ENCODE results near the gene FAM237A.
A peak's percentile ranks its signal among the peaks of the same experiment; 100 is the strongest.

Gene FAM237A

DNA sequence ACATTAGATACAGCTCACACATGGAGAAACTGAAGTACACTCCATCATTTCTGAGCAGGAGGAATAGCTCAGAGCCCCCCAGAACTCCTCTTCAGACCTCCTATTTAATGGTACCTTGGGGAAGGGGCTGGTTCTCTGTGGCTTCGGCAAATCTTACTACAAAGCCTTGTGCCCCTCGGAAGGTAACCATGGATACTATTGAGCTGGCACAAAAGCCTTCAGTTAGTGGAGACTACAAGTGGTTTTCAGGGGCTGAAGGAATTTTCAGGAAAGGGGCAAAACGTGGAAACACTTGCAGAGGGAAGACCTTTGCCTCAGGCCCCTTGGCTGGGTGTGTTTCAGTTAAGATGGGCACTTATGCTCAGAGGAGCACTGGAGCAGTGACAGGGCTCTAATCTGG, 1.1 kb upstream of the FAM237A start:
- Mint-ChIP-seq H3K27ac (no peak overlapping the region), H3K27me3 (peaks cover 23% of the 10 kb centered on the region), H3K4me1 (ENCODE audit: low read depth) (no peaks in the 10 kb centered on the region), H3K9me3 (no peaks in the 10 kb centered on the region), H3K4me3 (no peak overlapping the region), H3K36me3 (ENCODE audit: low read depth) (no peaks in the 10 kb centered on the region)

DNA sequence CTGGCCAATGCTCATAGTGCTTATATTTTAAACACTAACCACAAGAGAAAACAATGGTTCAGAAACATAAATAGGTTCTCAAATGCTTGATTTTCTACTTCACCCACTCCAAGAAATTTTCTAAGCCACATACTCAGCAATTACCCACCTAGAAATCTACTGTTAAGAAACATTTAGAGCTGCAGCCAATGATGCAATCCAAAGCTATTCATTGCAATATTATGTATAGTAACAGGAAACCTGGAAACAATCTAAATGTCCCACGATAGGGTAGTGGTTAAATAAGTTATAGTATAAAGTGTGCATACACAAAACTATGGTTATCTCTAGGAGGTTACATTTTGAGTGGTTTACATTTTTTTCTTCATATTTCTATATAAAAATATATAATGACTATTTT, 5.7 kb downstream of the FAM237A start:
- Mint-ChIP-seq H3K36me3 (ENCODE audit: low read depth) (no peaks in the 10 kb centered on the region), H3K4me3 (no peak overlapping the region), H3K27me3 (peaks cover 19% of the 10 kb centered on the region), H3K27ac (no peak overlapping the region), H3K9me3 (no peaks in the 10 kb centered on the region), H3K4me1 (ENCODE audit: low read depth) (no peaks in the 10 kb centered on the region)

DNA sequence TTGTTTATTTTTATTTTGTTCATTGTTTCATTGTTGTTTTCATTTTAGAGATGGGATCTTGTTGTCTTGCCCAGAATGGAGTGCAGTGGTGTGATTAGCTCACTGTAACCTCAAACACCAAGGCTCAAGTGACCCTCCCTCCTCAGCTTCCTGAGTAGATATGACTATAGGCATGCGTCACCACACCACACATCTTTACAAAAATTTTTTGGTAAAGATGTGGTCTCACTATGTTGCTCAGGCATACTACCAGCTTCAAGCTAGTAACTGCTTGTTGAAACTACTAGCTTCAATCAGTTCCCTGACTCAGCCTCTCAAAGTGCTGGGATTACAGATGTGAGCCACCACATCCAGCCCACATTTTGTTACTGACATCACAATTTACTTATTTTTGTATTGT, 14.8 kb downstream of the FAM237A start:
- peaks cover 8% of the 10 kb centered on the region for H3K9me3 Mint-ChIP-seq
- H3K4me1 Mint-ChIP-seq (ENCODE audit: low read depth) = no peaks in the 10 kb centered on the region
- H3K27me3 Mint-ChIP-seq = peaks cover 14% of the 10 kb centered on the region
- H3K27ac Mint-ChIP-seq = no peak overlapping the region
- H3K36me3 Mint-ChIP-seq (ENCODE audit: low read depth) = no peaks in the 10 kb centered on the region
- H3K4me3 Mint-ChIP-seq = no peak overlapping the region

DNA sequence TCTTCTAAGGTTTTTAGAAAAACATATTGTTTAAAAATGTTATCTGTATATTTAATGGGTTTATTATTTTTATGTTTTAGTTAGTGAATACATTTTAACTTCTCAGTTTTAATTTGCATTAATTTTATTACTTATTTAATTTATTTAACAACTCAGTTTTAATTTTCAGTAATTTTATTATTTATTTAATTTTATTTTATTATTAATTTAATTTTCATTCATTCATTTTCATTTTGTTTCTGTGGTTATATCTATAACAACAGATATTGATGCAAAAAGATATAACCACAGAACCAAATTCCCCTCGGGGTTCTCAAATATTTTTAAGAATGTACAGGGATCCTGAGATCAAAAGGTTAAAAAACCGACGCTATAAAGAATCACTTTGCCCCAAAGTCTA, 23.0 kb downstream of the FAM237A start:
- H3K27ac Mint-ChIP-seq = no peak overlapping the region
- H3K36me3 Mint-ChIP-seq (ENCODE audit: low read depth) = no peaks in the 10 kb centered on the region
- H3K4me1 Mint-ChIP-seq (ENCODE audit: low read depth) = no peaks in the 10 kb centered on the region
- no peak overlapping the region for H3K4me3 Mint-ChIP-seq
- peaks cover 21% of the 10 kb centered on the region for H3K27me3 Mint-ChIP-seq
- no peaks in the 10 kb centered on the region for H3K9me3 Mint-ChIP-seq

GRCh38 chr2:206670531-206671319, 28.4 kb downstream of the FAM237A start:
- H3K27ac Mint-ChIP-seq = no peak overlapping the region
- H3K4me3 Mint-ChIP-seq = no peak overlapping the region
- no peaks in the 10 kb centered on the region for H3K4me1 Mint-ChIP-seq (ENCODE audit: low read depth)
- peaks cover 24% of the 10 kb centered on the region for H3K27me3 Mint-ChIP-seq
- no peaks in the 10 kb centered on the region for H3K9me3 Mint-ChIP-seq
- no peaks in the 10 kb centered on the region for H3K36me3 Mint-ChIP-seq (ENCODE audit: low read depth)

DNA sequence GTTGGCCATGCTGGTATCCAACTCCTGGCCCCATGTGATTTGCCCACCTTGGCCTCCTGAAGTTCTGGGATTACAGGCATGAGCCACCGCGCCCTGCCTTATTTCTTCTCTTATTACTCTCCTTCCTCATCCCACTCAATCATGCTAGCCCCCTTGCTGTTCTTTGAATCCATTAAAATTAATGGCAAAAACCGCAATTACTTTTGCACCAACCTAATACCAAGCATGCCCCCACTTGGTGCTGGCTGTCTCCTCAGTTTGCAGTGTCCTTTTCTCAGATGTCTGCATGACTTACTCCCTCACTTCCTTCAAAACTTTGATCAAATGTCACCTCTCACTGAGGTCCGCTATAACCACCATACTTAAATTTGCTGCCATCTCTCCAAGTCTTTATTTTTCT, 41.3 kb downstream of the FAM237A start:
- Mint-ChIP-seq H3K36me3 (ENCODE audit: low read depth) (no peaks in the 10 kb centered on the region), H3K4me1 (ENCODE audit: low read depth) (no peaks in the 10 kb centered on the region), H3K27me3 (peaks cover 29% of the 10 kb centered on the region), H3K4me3 (no peak overlapping the region), H3K27ac (no peak overlapping the region), H3K9me3 (no peaks in the 10 kb centered on the region)

- Mint-ChIP-seq H3K4me1 (ENCODE audit: low read depth) (peaks cover 4% of the 10 kb centered on the region), H3K27me3 (peaks cover 8% of the 10 kb centered on the region), H3K4me3 (no peak overlapping the region), H3K36me3 (ENCODE audit: low read depth) (no peaks in the 10 kb centered on the region), H3K27ac (peak overlapping the region; percentile 65), H3K9me3 (no peaks in the 10 kb centered on the region)
Observed at GRCh38 chr2:206688453-206688852, 46.2 kb downstream of the FAM237A start.

- Mint-ChIP-seq H3K9me3 (no peaks in the 10 kb centered on the region), H3K4me1 (ENCODE audit: low read depth) (peaks cover 4% of the 10 kb centered on the region), H3K36me3 (ENCODE audit: low read depth) (no peaks in the 10 kb centered on the region), H3K4me3 (no peak overlapping the region), H3K27me3 (peaks cover 8% of the 10 kb centered on the region), H3K27ac (no peak overlapping the region)
Observed at GRCh38 chr2:206688990-206689389, 46.7 kb downstream of the FAM237A start.

DNA sequence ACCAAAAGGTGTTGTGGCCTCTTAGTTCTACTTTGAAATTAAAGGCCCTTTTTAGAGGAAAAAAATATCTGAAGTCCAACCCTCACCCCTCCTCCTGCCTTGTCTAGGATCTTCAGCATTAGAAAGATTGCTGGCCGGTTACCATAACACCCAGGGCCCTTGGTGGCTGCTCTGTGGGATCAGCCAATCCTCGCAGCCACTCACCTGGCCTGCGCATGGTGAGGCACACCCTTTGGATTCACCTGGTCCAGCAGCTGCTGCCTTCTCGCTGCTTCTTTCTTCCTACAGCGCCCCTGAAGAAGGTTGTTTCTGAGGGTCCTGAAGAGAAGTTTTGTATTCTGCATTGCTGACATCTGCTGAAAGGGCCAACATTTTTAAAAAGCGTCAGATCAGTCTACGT, 50.7 kb downstream of the FAM237A start:
- no peak overlapping the region for H3K4me3 Mint-ChIP-seq

DNA sequence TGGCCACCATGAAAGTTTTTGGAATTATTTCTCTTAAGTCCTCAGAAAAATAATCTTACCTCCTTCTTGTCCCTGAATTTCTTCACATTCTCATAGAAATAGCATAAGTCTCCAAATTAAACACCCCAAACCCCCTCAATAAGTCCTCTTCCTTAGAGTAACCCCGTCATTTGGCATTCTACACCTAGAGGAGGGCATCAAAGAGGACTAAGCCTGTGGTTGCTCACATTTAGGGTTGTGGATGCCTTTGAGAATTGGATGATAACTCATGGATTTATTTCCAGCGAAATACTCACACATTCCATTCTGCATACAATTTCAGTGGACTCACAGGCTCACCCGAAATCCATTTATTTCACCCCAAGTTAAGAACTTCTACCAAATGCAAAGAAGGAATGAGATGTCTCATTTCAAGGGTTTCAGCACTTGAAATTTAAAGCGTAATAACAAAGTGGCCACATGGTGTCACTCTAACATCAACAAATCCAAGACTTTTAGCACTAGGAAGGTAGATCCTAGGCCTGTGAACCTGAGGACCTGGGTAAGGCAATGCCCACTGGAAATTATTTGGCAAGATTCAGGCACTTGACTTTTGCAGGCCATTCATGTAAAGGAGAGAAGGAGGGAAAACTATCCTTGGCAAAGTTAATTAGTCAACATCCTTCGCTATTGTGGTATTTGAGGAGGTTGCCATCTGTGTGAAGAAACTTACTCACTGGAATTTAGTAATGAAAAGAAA, 51.3 kb downstream of the FAM237A start:
- Mint-ChIP-seq H3K4me1 (ENCODE audit: low read depth) (peaks cover 4% of the 10 kb centered on the region), H3K9me3 (no peaks in the 10 kb centered on the region), H3K4me3 (no peak overlapping the region), H3K27me3 (peaks cover 4% of the 10 kb centered on the region), H3K36me3 (ENCODE audit: low read depth) (no peaks in the 10 kb centered on the region), H3K27ac (no peak overlapping the region)

More for the DNA sequence above, 50.7 kb downstream of the FAM237A start:
- Mint-ChIP-seq H3K4me1 (ENCODE audit: low read depth) (peaks cover 4% of the 10 kb centered on the region), H3K27ac (no peak overlapping the region), H3K9me3 (no peaks in the 10 kb centered on the region), H3K27me3 (peaks cover 4% of the 10 kb centered on the region), H3K36me3 (ENCODE audit: low read depth) (no peaks in the 10 kb centered on the region)

DNA sequence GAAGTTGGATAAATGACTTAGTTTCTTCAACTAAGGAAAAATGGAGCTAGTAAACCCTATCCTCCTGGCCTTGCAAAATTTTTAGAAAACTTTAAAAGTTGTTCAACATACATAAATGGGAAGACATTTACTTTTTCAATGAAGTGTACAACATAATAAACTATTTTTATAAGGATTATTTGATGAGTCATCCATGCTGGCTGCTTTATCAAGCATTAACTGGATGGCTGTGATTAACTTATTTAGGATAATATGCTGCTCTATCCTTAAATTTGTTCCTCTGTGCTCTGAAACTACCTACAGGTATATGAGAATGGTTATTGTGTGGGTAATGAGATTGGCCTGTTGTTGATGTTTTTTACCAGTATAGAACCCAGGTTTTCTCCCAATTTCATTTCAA, 54.6 kb downstream of the FAM237A start:
- H3K27me3 Mint-ChIP-seq = peaks cover 23% of the 10 kb centered on the region
- no peak overlapping the region for H3K4me3 Mint-ChIP-seq
- H3K9me3 Mint-ChIP-seq = no peaks in the 10 kb centered on the region
- no peak overlapping the region for H3K27ac Mint-ChIP-seq
- no peaks in the 10 kb centered on the region for H3K4me1 Mint-ChIP-seq (ENCODE audit: low read depth)
- H3K36me3 Mint-ChIP-seq (ENCODE audit: low read depth) = no peaks in the 10 kb centered on the region

DNA sequence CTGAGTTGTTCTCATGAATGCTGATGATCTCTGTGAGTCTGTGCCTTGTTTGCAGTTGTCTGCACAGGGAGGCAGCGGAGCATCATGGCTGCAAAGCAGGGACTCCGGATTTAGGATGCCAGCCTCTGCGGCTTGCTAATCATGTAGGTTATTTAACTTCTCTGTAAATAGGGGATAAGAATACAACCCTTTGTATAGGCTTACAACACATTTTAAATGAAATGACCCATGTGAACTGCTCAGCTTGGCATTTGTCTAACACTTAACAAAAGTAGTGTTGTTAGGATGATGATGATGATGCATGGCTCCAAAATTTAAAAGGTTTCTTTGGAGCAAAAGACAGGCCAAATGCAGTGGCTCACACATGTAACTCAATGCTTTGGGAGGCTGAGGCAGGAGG, 56.5 kb downstream of the FAM237A start:
- Mint-ChIP-seq H3K9me3 (no peaks in the 10 kb centered on the region), H3K36me3 (ENCODE audit: low read depth) (no peaks in the 10 kb centered on the region), H3K27ac (no peak overlapping the region), H3K4me1 (ENCODE audit: low read depth) (no peaks in the 10 kb centered on the region), H3K4me3 (no peak overlapping the region), H3K27me3 (peaks cover 27% of the 10 kb centered on the region)

All from stimulated activated naive CD8-positive, alpha-beta T cell treated with anti-CD3 and anti-CD28 coated beads, Interleukin-15, Interleukin-2, amounts not matched to agents 100 ng/mL and 50 ng/mL, for 24 hours (primary cell).